HCT116 (cell line): ENCODE measurements around the gene SUCNR1. TPM values are rescaled to one million over a fixed set of nuclear protein-coding genes. Genes with fewer than 3 reads are reported as not detected.

ENCODE experiments used
- ATAC-seq: fragments of 200-7000 bp; cut with Tn5 transposase; 2 replicates; pipeline ENCODE4 v1.9.1; 2020; ENCODE audit warnings: mild to moderate bottlenecking, moderate library complexity
- BruUV-seq: library from RNA; stranded (reverse); fragments of 400-500 nt; replicated peaks from 2 replicates; lab custom pipeline; 2021; lab: Mats Ljungman, UMichigan
- CTCF ChIA-PET: fragments of 300-600 bp; sonication (Branson Sonifier 250); formaldehyde crosslinking; loops from one replicate; lab custom pipeline; 2021; ENCODE audit warnings: antibody characterized with exemption; lab: Charles Lee
- POLR2A ChIA-PET: fragments of 300-600, 350-600 bp; sonication (Branson Sonifier 250); formaldehyde crosslinking; loops from one replicate; lab custom pipeline; 2021; ENCODE audit warnings: antibody characterized with exemption; lab: Charles Lee
- RAD21 ChIA-PET, 2 experiments: fragments of 300-600 bp; sonication (Branson Sonifier 250); formaldehyde crosslinking; loops; one replicate each; lab custom pipeline; 2023; ENCODE audit warnings: low total read pairs in 2 of 2; ENCODE audit not compliant: uncharacterized antibody in 2 of 2, unreplicated experiment in 2 of 2, low non-redundant PET in 1 of 2; lab: Charles Lee
- DNase-seq: peaks from one replicate; pipeline ENCODE4 v3.0.0-alpha.2; 2010; ENCODE audit warnings: low read depth, low spot score
- H2AFZ ChIP-seq: fragments of 200-600 bp; shearing (Covaris generic), sonication (generic); 2 replicates; pipeline ENCODE4 v1.6.1; 2017; ENCODE audit warnings: low read depth, mixed run types, mixed read lengths, antibody characterized with exemption, low read length; ENCODE audit not compliant: poor library complexity, severe bottlenecking
- H3K27ac ChIP-seq: 2 replicates; pipeline ENCODE4 v1.5.1; 2012; ENCODE audit warnings: low read depth, low read length
- H3K27me3 ChIP-seq: fragments of 200-600 bp; sonication (generic); 2 replicates; pipeline ENCODE4 v1.6.1; 2016; ENCODE audit warnings: mixed run types, low read length, mixed read lengths; ENCODE audit not compliant: insufficient read depth
- H3K36me3 ChIP-seq, 2 experiments: fragments of 200-500 bp in 1 of 2; fragments of 200-600 bp in 1 of 2; sonication (Bioruptor generic) in 1 of 2; sonication (generic) in 1 of 2; 2 replicates each; pipeline versions ENCODE4 v1.5.1 to v1.6.1; 2014 to 2016; ENCODE audit warnings: low read length in 2 of 2, inconsistent platforms in 1 of 2, mixed read lengths in 1 of 2, mixed run types in 1 of 2; ENCODE audit not compliant: insufficient read depth in 2 of 2, control insufficient read depth in 1 of 2
- H3K4me1 ChIP-seq, 2 experiments: fragments of 200-600 bp in 1 of 2; sonication (generic) in 1 of 2; 2 replicates each; pipeline versions ENCODE4 v1.5.1 to v1.6.1; 2012 to 2017; ENCODE audit warnings: low read length in 2 of 2, inconsistent platforms in 1 of 2, mild to moderate bottlenecking in 1 of 2, mixed read lengths in 1 of 2, mixed run types in 1 of 2, moderate library complexity in 1 of 2; ENCODE audit not compliant: insufficient read depth in 2 of 2, control insufficient read depth in 1 of 2
- H3K4me2 ChIP-seq: fragments of 200-600 bp; sonication (generic); 2 replicates; pipeline ENCODE4 v1.6.1; 2017; ENCODE audit warnings: mixed run types, low read length, mixed read lengths
- H3K4me3 ChIP-seq, 2 experiments: fragments of 200-600 bp in 1 of 2; sonication (generic) in 1 of 2; replicated peaks in 1 of 2; 2 replicates each; pipeline ENCODE4 v1.5.1; 2011 to 2016; ENCODE audit warnings: low read length in 2 of 2, control low read depth in 1 of 2, low read depth in 1 of 2, mild to moderate bottlenecking in 1 of 2, mixed read lengths in 1 of 2, mixed run types in 1 of 2
- H3K79me2 ChIP-seq: fragments of 200-600 bp; sonication (generic); 2 replicates; pipeline ENCODE4 v1.6.1; 2017; ENCODE audit warnings: mild to moderate bottlenecking, mixed run types, low read length, moderate library complexity, mixed read lengths; ENCODE audit not compliant: insufficient read depth
- H3K9ac ChIP-seq: fragments of 200-600 bp; sonication (generic); 2 replicates; pipeline ENCODE4 v1.6.1; 2016; ENCODE audit warnings: low read length, mixed read lengths
- H3K9me2 ChIP-seq: fragments of 200-600 bp; sonication (generic), shearing (Covaris generic); 2 replicates; pipeline ENCODE4 v1.6.1; 2017; ENCODE audit warnings: mixed run types, mild to moderate bottlenecking, moderate library complexity; ENCODE audit not compliant: insufficient read depth
- H3K9me3 ChIP-seq, 2 experiments: fragments of 200-500 bp in 1 of 2; fragments of 200-600 bp in 1 of 2; sonication (Bioruptor generic) in 1 of 2; sonication (generic) in 1 of 2; 2 replicates each; pipeline ENCODE4 v1.6.1; 2014 to 2017; ENCODE audit warnings: low read length in 2 of 2, mixed read lengths in 2 of 2, inconsistent platforms in 1 of 2, low read depth in 1 of 2, mild to moderate bottlenecking in 1 of 2, mixed run types in 1 of 2, moderate library complexity in 1 of 2; ENCODE audit not compliant: control insufficient read depth in 1 of 2, insufficient read depth in 1 of 2
- H4K20me1 ChIP-seq: fragments of 200-600 bp; sonication (generic), shearing (Covaris generic); 2 replicates; pipeline ENCODE4 v1.6.1; 2017; ENCODE audit warnings: mixed run types, mild to moderate bottlenecking, moderate library complexity; ENCODE audit not compliant: insufficient read depth
- CBX3 ChIP-seq: IDR thresholded peaks from 2 replicates; pipeline ENCODE4 v1.6.1; 2012; ENCODE audit warnings: low read depth
- CEBPB ChIP-seq: IDR thresholded peaks from 2 replicates; pipeline ENCODE4 v1.6.1; 2012; ENCODE audit warnings: low read depth
- CTCF ChIP-seq, 3 experiments: fragments of 200-600 bp in 1 of 3; sonication (generic) in 1 of 3; IDR thresholded peaks in 2 of 3; conservative IDR thresholded peaks in 1 of 3; 2 replicates each; pipeline ENCODE4 v1.5.1; 2012 to 2017; ENCODE audit warnings: low read depth in 2 of 3, low read length in 2 of 3, antibody characterized with exemption in 1 of 3, borderline replicate concordance in 1 of 3, control low read depth in 1 of 3, mild to moderate bottlenecking in 1 of 3, mixed read lengths in 1 of 3, mixed run types in 1 of 3, moderate library complexity in 1 of 3; ENCODE audit not compliant: insufficient read depth in 1 of 3
- EGR1 ChIP-seq: IDR thresholded peaks from 2 replicates; pipeline ENCODE4 v1.6.1; 2012; ENCODE audit warnings: low read depth
- ELF1 ChIP-seq: IDR thresholded peaks from 2 replicates; pipeline ENCODE4 v1.6.1; 2012; ENCODE audit warnings: low read depth, borderline replicate concordance
- EZH2 ChIP-seq: fragments of 200-600 bp; sonication (generic); IDR thresholded peaks from 2 replicates; pipeline ENCODE4 v1.6.1; 2017; ENCODE audit warnings: antibody characterized with exemption, mixed run types
- EZH2phosphoT487 ChIP-seq: fragments of 200-600 bp; IDR thresholded peaks from 2 replicates; pipeline ENCODE4 v1.6.1; 2018; ENCODE audit warnings: antibody characterized with exemption, borderline replicate concordance
- FOSL1 ChIP-seq: IDR thresholded peaks from 2 replicates; pipeline ENCODE4 v1.6.1; 2012; ENCODE audit warnings: low read depth
- JUND ChIP-seq: IDR thresholded peaks from 2 replicates; pipeline ENCODE4 v1.6.1; 2012
- POLR2A ChIP-seq: IDR thresholded peaks from 2 replicates; pipeline ENCODE4 v1.7.0; 2011; ENCODE audit warnings: borderline replicate concordance; ENCODE audit not compliant: insufficient read depth, insufficient read length; ENCODE audit errors: extremely low read depth
- POLR2AphosphoS5 ChIP-seq: IDR thresholded peaks from 2 replicates; pipeline ENCODE4 v1.6.1; 2011; ENCODE audit warnings: mild to moderate bottlenecking, low read depth, low read length, moderate library complexity
- REST ChIP-seq: IDR thresholded peaks from 2 replicates; pipeline ENCODE4 v1.6.1; 2012; ENCODE audit warnings: low read depth
- SIN3A ChIP-seq: IDR thresholded peaks from 2 replicates; pipeline ENCODE4 v1.6.1; 2012; ENCODE audit warnings: low read depth
- SP1 ChIP-seq: IDR thresholded peaks from 2 replicates; pipeline ENCODE4 v1.6.1; 2012; ENCODE audit warnings: low read depth
- SRF ChIP-seq: IDR thresholded peaks from 2 replicates; pipeline ENCODE4 v1.6.1; 2012; ENCODE audit warnings: low read depth
- TCF7L2 ChIP-seq: IDR thresholded peaks from 2 replicates; pipeline ENCODE4 v1.7.0; 2011; ENCODE audit warnings: borderline replicate concordance, inconsistent platforms; ENCODE audit not compliant: insufficient read depth, insufficient read length; ENCODE audit errors: extremely low read depth
- ZFX ChIP-seq: fragments of 450-650 bp; IDR thresholded peaks from 2 replicates; pipeline ENCODE4 v1.6.1; 2017
- ZNF274 ChIP-seq: fragments of 200-500 bp; sonication (Bioruptor generic); IDR thresholded peaks from 2 replicates; pipeline ENCODE4 v1.6.1; 2014; ENCODE audit warnings: mild to moderate bottlenecking, low read depth, low read length, inconsistent platforms
- intact Hi-C: fragments of 100-400 bp; cut with micrococcal nuclease; formaldehyde crosslinking; loops from 2 replicates; pipeline ENCODE4 v1.10.0; 2022
- total RNA-seq: library from RNA; stranded (reverse); gene quantifications from one replicate; pipeline ENCODE4 v1.2.1, GENCODE V29; 2021; ENCODE audit not compliant: unreplicated experiment
- TF ChIP-seq, protein P1 (sequence below): IDR thresholded peaks from 2 replicates; pipeline ENCODE4 v1.6.1; 2012
- TF ChIP-seq, protein P2 (sequence below): IDR thresholded peaks from 2 replicates; pipeline ENCODE4 v1.6.1; 2011; ENCODE audit warnings: mild to moderate bottlenecking, low read length, moderate library complexity; ENCODE audit not compliant: insufficient replicate concordance; ENCODE audit errors: extremely low read depth

SUCNR1 gene
- total RNA-seq, 1 experiment from 2014 or later: 0.17 TPM

DNA sequence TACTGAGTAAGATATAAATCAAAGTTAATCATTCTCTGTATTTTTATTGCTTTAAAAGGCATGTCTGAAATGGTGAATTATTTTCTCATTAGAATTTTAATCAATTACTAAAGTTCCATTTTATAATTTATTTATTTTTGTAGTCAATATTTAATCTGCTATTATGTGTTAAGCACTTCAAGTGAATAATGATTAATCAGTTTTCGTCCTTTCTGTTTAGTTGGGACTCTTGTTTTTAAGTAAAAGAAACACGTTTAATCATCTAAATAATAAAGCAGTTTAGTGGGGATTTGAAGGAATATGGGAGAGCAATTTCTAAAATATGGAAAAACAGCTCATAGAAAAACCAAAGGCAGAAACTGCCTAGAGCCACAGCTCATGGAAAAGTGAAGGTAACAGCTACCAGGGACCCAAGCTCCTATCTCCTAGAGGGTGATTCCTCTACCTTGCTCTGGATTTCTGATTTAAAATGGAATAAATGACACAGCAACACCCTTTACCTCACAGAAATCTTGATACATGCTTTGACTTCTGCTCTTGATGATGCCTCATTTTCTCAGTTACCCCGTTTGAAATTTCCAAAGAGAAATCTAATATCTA lies 28.0 kb upstream of the SUCNR1 start:
- DNase-seq (no peak), ATAC-seq (no peak)
- Histone ChIP-seq H3K9me2 (no peaks in the 10 kb centered on the region), H3K36me3 (no peaks in the 10 kb centered on the region), H3K4me3 (no peak overlapping the region), H3K27ac (no peak overlapping the region), H3K4me2 (no peak overlapping the region), H3K4me1 (no peaks in the 10 kb centered on the region), H3K79me2 (no peaks in the 10 kb centered on the region), H4K20me1 (no peaks in the 10 kb centered on the region), H3K27me3 (no peaks in the 10 kb centered on the region), H3K9ac (no peak overlapping the region), H3K9me3 (no peaks in the 10 kb centered on the region), H2AFZ (no peak overlapping the region)
- intact Hi-C loops: no loop called here
- ChIA-PET POLR2A (no interaction called here), CTCF (interaction anchor here (1.0 kb wide), 1 partner anchor 377 kb away, joined by 3 read pairs; no protein-coding TSS in a partner anchor), RAD21 (interaction anchor here in 1 of 2 experiments (0.5 kb wide), 1 partner anchor 395 kb away, joined by 11 read pairs; no protein-coding TSS in a partner anchor)
- no TSS peak for BruUV-seq
- no peak for TF ChIP-seq TCF7L2
- no peak for TF ChIP-seq SRF
- TF ChIP-seq CTCF (IDR thresholded peaks at IDR 0.05 in 2 of 3, conservative IDR thresholded peaks at IDR 0.05 in 1 of 3; ENCODE audit: borderline replicate concordance in 1 of 3, insufficient read depth in 1 of 3, low read depth in 2 of 3, low read length in 2 of 3): no peak
- TF ChIP-seq POLR2AphosphoS5: no peak
- TF ChIP-seq POLR2A: no peak
- TF ChIP-seq ELF1: no peak
- no peak for TF ChIP-seq EGR1
- no peak for TF ChIP-seq EZH2
- no peak for TF ChIP-seq ZNF274
- no peak for TF ChIP-seq CEBPB
- TF ChIP-seq EZH2phosphoT487: no peak
- no peak for TF ChIP-seq JUND
- TF ChIP-seq, protein P1, sequence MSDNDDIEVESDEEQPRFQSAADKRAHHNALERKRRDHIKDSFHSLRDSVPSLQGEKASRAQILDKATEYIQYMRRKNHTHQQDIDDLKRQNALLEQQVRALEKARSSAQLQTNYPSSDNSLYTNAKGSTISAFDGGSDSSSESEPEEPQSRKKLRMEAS: no peak
- no peak for TF ChIP-seq REST
- TF ChIP-seq ZFX: no peak
- TF ChIP-seq, protein P2, sequence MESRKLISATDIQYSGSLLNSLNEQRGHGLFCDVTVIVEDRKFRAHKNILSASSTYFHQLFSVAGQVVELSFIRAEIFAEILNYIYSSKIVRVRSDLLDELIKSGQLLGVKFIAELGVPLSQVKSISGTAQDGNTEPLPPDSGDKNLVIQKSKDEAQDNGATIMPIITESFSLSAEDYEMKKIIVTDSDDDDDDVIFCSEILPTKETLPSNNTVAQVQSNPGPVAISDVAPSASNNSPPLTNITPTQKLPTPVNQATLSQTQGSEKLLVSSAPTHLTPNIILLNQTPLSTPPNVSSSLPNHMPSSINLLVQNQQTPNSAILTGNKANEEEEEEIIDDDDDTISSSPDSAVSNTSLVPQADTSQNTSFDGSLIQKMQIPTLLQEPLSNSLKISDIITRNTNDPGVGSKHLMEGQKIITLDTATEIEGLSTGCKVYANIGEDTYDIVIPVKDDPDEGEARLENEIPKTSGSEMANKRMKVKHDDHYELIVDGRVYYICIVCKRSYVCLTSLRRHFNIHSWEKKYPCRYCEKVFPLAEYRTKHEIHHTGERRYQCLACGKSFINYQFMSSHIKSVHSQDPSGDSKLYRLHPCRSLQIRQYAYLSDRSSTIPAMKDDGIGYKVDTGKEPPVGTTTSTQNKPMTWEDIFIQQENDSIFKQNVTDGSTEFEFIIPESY: no peak
- TF ChIP-seq SP1: no peak
- TF ChIP-seq CBX3: no peak
- no peak for TF ChIP-seq SIN3A
- no peak for TF ChIP-seq FOSL1
